ENCODE results near the gene STMND1. TPM values are rescaled to one million over a fixed set of nuclear protein-coding genes. Genes with fewer than 3 reads are reported as not detected.

The STMND1 gene
- total and polyA plus RNA-seq, 10 of the 15 experiments (the other 5 are each of a cell fraction or from before 2014, with no cell fraction given): 0.15 TPM; not detected in 9

DNA sequence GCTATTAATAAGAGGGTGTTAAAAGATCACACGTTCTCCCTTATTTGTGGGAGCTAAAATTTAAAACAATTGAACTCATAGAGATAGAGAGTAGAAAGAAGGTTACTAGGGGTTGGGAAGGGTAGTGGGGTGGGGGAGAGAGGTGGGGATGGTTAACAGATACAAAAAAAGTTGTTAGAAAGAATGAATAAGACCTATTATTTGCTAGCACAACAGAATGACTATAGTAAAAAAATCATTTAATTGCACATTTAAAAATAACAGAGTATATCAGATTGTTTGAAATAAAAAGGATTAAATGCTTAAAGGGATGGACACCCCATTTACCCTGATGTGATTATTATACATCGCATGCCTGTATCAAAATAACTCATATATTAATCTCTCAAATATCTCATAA lies 43.3 kb upstream of the STMND1 start:
- BruUV-seq (replicated peaks): no TSS peak
- Histone ChIP-seq H3K79me2 (ENCODE audit: control insufficient read depth, insufficient read depth, low read length) (no peaks in the 10 kb centered on the region), H3K4me1 (ENCODE audit: control insufficient read depth, insufficient read depth, low read length) (no peaks in the 10 kb centered on the region), H3K9me3 (replicated peaks; ENCODE audit: control insufficient read depth, insufficient read depth, low read length) (no peaks in the 10 kb centered on the region), H3K36me3 (ENCODE audit: control insufficient read depth in 2 of 2, insufficient read depth in 2 of 2, low read length in 1 of 2) (no peaks in the 10 kb centered on the region), H3K9ac (ENCODE audit: control insufficient read depth, insufficient read depth, low read length) (no peak overlapping the region), H4K20me1 (ENCODE audit: control insufficient read depth, insufficient read depth) (no peaks in the 10 kb centered on the region), H3K4me2 (ENCODE audit: control insufficient read depth, insufficient read depth) (no peak overlapping the region), H3K27ac (ENCODE audit: control insufficient read depth, insufficient read depth) (no peak overlapping the region), H3K27me3 (replicated peaks in 1 of 2; ENCODE audit: control insufficient read depth in 2 of 2, insufficient read depth in 2 of 2, low read length in 1 of 2) (no peaks in the 10 kb centered on the region), H2AFZ (ENCODE audit: control insufficient read depth, low read depth, low read length) (no peak overlapping the region), H3K4me3 (no peak overlapping the region)
- RAD21 ChIA-PET (ENCODE audit: unreplicated experiment): no interaction called here
- intact Hi-C loops (cut with micrococcal nuclease; ENCODE audit: unreplicated experiment): no loop called here
- TF ChIP-seq ZZZ3 (IDR thresholded peaks at IDR 0.05; ENCODE audit: control insufficient read depth, insufficient read length, low read depth) (no peak), ZNF24 (IDR thresholded peaks at IDR 0.05) (no peak), TARDBP (IDR thresholded peaks at IDR 0.05; ENCODE audit: borderline replicate concordance) (no peak), POLR2A (IDR thresholded peaks at IDR 0.05; ENCODE audit: low read depth, low read length) (no peak), NR2C1 (IDR thresholded peaks at IDR 0.05) (no peak), ESRRA (IDR thresholded peaks at IDR 0.05; ENCODE audit: low read length) (no peak), SMARCA5 (IDR thresholded peaks at IDR 0.05) (no peak), BRCA1 (IDR thresholded peaks at IDR 0.05; ENCODE audit: low read depth, low read length) (no peak)
- in situ Hi-C loops (cut with MboI): no loop called here
- CTCF ChIA-PET: no interaction called here
- DNase-seq (ENCODE audit: low read depth, low spot score): no peak
- no peak for FAIRE-seq
- SMC1A ChIA-PET (ENCODE audit: uncharacterized antibody, unreplicated experiment): interaction anchor here (0.6 kb wide), 1 partner anchor 9 kb away, joined by 3 read pairs; no protein-coding TSS in a partner anchor
- POLR2A ChIA-PET: no interaction called here
- WGBS (ENCODE audit: insufficient coverage, insufficient replicate concordance, low lambda C conversion rate, missing lambda C conversion rate): 6% methylated on average over 2 of the region's 2 CpGs
- ATAC-seq: no peak

DNA sequence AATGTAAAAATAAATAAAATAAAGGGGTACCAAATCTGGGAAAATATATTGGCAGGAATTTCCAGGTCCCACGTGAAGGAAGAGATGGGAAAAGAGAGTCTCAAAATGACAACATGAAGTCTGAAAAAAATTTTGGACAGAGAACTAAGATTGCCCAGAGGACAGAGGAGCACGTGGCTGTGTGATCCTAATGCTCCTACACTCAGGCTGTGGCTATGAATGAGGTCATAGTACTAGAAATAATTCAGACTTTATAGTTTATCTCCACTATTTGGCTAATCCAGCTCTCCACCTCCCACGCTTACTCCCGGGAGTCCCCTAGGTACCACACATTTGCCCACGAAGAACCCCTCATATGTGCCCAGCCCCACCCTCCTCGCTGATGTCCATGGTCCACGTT lies 42.8 kb upstream of the STMND1 start:
- H4K20me1 ChIP-seq (ENCODE audit: control insufficient read depth, insufficient read depth): no peaks in the 10 kb centered on the region
- no peaks in the 10 kb centered on the region for H3K27me3 ChIP-seq (replicated peaks in 1 of 2; ENCODE audit: control insufficient read depth in 2 of 2, insufficient read depth in 2 of 2, low read length in 1 of 2)
- no peak for DNase-seq (ENCODE audit: low read depth, low spot score)
- no peaks in the 10 kb centered on the region for H3K36me3 ChIP-seq (ENCODE audit: control insufficient read depth in 2 of 2, insufficient read depth in 2 of 2, low read length in 1 of 2)
- in situ Hi-C loops (cut with MboI) (no loop called here), intact Hi-C loops (cut with micrococcal nuclease; ENCODE audit: unreplicated experiment) (no loop called here)
- no peak overlapping the region for H3K4me3 ChIP-seq
- H2AFZ ChIP-seq (ENCODE audit: control insufficient read depth, low read depth, low read length): no peak overlapping the region
- TF ChIP-seq, protein P1, sequence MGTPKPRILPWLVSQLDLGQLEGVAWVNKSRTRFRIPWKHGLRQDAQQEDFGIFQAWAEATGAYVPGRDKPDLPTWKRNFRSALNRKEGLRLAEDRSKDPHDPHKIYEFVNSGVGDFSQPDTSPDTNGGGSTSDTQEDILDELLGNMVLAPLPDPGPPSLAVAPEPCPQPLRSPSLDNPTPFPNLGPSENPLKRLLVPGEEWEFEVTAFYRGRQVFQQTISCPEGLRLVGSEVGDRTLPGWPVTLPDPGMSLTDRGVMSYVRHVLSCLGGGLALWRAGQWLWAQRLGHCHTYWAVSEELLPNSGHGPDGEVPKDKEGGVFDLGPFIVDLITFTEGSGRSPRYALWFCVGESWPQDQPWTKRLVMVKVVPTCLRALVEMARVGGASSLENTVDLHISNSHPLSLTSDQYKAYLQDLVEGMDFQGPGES (IDR thresholded peaks at IDR 0.05): no peak
- TF ChIP-seq, protein P2, sequence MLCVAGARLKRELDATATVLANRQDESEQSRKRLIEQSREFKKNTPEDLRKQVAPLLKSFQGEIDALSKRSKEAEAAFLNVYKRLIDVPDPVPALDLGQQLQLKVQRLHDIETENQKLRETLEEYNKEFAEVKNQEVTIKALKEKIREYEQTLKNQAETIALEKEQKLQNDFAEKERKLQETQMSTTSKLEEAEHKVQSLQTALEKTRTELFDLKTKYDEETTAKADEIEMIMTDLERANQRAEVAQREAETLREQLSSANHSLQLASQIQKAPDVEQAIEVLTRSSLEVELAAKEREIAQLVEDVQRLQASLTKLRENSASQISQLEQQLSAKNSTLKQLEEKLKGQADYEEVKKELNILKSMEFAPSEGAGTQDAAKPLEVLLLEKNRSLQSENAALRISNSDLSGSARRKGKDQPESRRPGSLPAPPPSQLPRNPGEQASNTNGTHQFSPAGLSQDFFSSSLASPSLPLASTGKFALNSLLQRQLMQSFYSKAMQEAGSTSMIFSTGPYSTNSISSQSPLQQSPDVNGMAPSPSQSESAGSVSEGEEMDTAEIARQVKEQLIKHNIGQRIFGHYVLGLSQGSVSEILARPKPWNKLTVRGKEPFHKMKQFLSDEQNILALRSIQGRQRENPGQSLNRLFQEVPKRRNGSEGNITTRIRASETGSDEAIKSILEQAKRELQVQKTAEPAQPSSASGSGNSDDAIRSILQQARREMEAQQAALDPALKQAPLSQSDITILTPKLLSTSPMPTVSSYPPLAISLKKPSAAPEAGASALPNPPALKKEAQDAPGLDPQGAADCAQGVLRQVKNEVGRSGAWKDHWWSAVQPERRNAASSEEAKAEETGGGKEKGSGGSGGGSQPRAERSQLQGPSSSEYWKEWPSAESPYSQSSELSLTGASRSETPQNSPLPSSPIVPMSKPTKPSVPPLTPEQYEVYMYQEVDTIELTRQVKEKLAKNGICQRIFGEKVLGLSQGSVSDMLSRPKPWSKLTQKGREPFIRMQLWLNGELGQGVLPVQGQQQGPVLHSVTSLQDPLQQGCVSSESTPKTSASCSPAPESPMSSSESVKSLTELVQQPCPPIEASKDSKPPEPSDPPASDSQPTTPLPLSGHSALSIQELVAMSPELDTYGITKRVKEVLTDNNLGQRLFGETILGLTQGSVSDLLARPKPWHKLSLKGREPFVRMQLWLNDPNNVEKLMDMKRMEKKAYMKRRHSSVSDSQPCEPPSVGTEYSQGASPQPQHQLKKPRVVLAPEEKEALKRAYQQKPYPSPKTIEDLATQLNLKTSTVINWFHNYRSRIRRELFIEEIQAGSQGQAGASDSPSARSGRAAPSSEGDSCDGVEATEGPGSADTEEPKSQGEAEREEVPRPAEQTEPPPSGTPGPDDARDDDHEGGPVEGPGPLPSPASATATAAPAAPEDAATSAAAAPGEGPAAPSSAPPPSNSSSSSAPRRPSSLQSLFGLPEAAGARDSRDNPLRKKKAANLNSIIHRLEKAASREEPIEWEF (IDR thresholded peaks at IDR 0.05; ENCODE audit: insufficient replicate concordance, low read depth, low read length): no peak
- TF ChIP-seq ZZZ3 (IDR thresholded peaks at IDR 0.05; ENCODE audit: control insufficient read depth, insufficient read length, low read depth) (no peak), SUPT20H (IDR thresholded peaks at IDR 0.05; ENCODE audit: borderline replicate concordance, control insufficient read depth, low read depth, low read length) (no peak), CREB1 (IDR thresholded peaks at IDR 0.05; ENCODE audit: low read depth) (no peak), BMI1 (IDR thresholded peaks at IDR 0.05; ENCODE audit: borderline replicate concordance) (no peak), TCF3 (IDR thresholded peaks at IDR 0.05; ENCODE audit: borderline replicate concordance, insufficient read depth, low read depth, low read length) (no peak)
- ChIA-PET SMC1A (ENCODE audit: uncharacterized antibody, unreplicated experiment) (no interaction called here), POLR2A (no interaction called here), CTCF (no interaction called here), RAD21 (ENCODE audit: unreplicated experiment) (no interaction called here)
- ATAC-seq: no peak
- BruUV-seq (replicated peaks): no TSS peak
- no peak overlapping the region for H3K9ac ChIP-seq (ENCODE audit: control insufficient read depth, insufficient read depth, low read length)
- no peak overlapping the region for H3K27ac ChIP-seq (ENCODE audit: control insufficient read depth, insufficient read depth)
- H3K4me1 ChIP-seq (ENCODE audit: control insufficient read depth, insufficient read depth, low read length): no peaks in the 10 kb centered on the region
- no peaks in the 10 kb centered on the region for H3K9me3 ChIP-seq (replicated peaks; ENCODE audit: control insufficient read depth, insufficient read depth, low read length)
- no peak for FAIRE-seq
- no peak overlapping the region for H3K4me2 ChIP-seq (ENCODE audit: control insufficient read depth, insufficient read depth)
- H3K79me2 ChIP-seq (ENCODE audit: control insufficient read depth, insufficient read depth, low read length): no peaks in the 10 kb centered on the region
- WGBS (ENCODE audit: insufficient coverage, insufficient replicate concordance, low lambda C conversion rate, missing lambda C conversion rate): 12% methylated on average over 7 of the region's 7 CpGs

Measured in GM12878 (cell line).